HCT116 (cell line): Measurements from ENCODE around the gene KRTAP10-1. TPM values are rescaled to one million over a fixed set of nuclear protein-coding genes. Genes with fewer than 3 reads are reported as not detected.

Source experiments
- ATAC-seq: fragments of 200-7000 bp; cut with Tn5 transposase; 2 replicates; pipeline ENCODE4 v1.9.1; 2020; ENCODE audit warnings: mild to moderate bottlenecking, moderate library complexity
- BruUV-seq: library from RNA; stranded (reverse); fragments of 400-500 nt; replicated peaks from 2 replicates; lab custom pipeline; 2021; lab: Mats Ljungman, UMichigan
- CTCF ChIA-PET: fragments of 300-600 bp; sonication (Branson Sonifier 250); formaldehyde crosslinking; loops from one replicate; lab custom pipeline; 2021; ENCODE audit warnings: antibody characterized with exemption; lab: Charles Lee
- POLR2A ChIA-PET: fragments of 300-600, 350-600 bp; sonication (Branson Sonifier 250); formaldehyde crosslinking; loops from one replicate; lab custom pipeline; 2021; ENCODE audit warnings: antibody characterized with exemption; lab: Charles Lee
- RAD21 ChIA-PET, 2 experiments: fragments of 300-600 bp; sonication (Branson Sonifier 250); formaldehyde crosslinking; loops; one replicate each; lab custom pipeline; 2023; ENCODE audit warnings: low total read pairs in 2 of 2; ENCODE audit not compliant: uncharacterized antibody in 2 of 2, unreplicated experiment in 2 of 2, low non-redundant PET in 1 of 2; lab: Charles Lee
- DNase-seq: peaks from one replicate; pipeline ENCODE4 v3.0.0-alpha.2; 2010; ENCODE audit warnings: low read depth, low spot score
- H2AFZ ChIP-seq: fragments of 200-600 bp; shearing (Covaris generic), sonication (generic); 2 replicates; pipeline ENCODE4 v1.6.1; 2017; ENCODE audit warnings: low read depth, mixed run types, mixed read lengths, antibody characterized with exemption, low read length; ENCODE audit not compliant: poor library complexity, severe bottlenecking
- H3K27ac ChIP-seq: 2 replicates; pipeline ENCODE4 v1.5.1; 2012; ENCODE audit warnings: low read depth, low read length
- H3K27me3 ChIP-seq: fragments of 200-600 bp; sonication (generic); 2 replicates; pipeline ENCODE4 v1.6.1; 2016; ENCODE audit warnings: mixed run types, low read length, mixed read lengths; ENCODE audit not compliant: insufficient read depth
- H3K36me3 ChIP-seq, 2 experiments: fragments of 200-500 bp in 1 of 2; fragments of 200-600 bp in 1 of 2; sonication (Bioruptor generic) in 1 of 2; sonication (generic) in 1 of 2; 2 replicates each; pipeline versions ENCODE4 v1.5.1 to v1.6.1; 2014 to 2016; ENCODE audit warnings: low read length in 2 of 2, inconsistent platforms in 1 of 2, mixed read lengths in 1 of 2, mixed run types in 1 of 2; ENCODE audit not compliant: insufficient read depth in 2 of 2, control insufficient read depth in 1 of 2
- H3K4me1 ChIP-seq, 2 experiments: fragments of 200-600 bp in 1 of 2; sonication (generic) in 1 of 2; 2 replicates each; pipeline versions ENCODE4 v1.5.1 to v1.6.1; 2012 to 2017; ENCODE audit warnings: low read length in 2 of 2, inconsistent platforms in 1 of 2, mild to moderate bottlenecking in 1 of 2, mixed read lengths in 1 of 2, mixed run types in 1 of 2, moderate library complexity in 1 of 2; ENCODE audit not compliant: insufficient read depth in 2 of 2, control insufficient read depth in 1 of 2
- H3K4me2 ChIP-seq: fragments of 200-600 bp; sonication (generic); 2 replicates; pipeline ENCODE4 v1.6.1; 2017; ENCODE audit warnings: mixed run types, low read length, mixed read lengths
- H3K4me3 ChIP-seq, 2 experiments: fragments of 200-600 bp in 1 of 2; sonication (generic) in 1 of 2; replicated peaks in 1 of 2; 2 replicates each; pipeline ENCODE4 v1.5.1; 2011 to 2016; ENCODE audit warnings: low read length in 2 of 2, control low read depth in 1 of 2, low read depth in 1 of 2, mild to moderate bottlenecking in 1 of 2, mixed read lengths in 1 of 2, mixed run types in 1 of 2
- H3K79me2 ChIP-seq: fragments of 200-600 bp; sonication (generic); 2 replicates; pipeline ENCODE4 v1.6.1; 2017; ENCODE audit warnings: mild to moderate bottlenecking, mixed run types, low read length, moderate library complexity, mixed read lengths; ENCODE audit not compliant: insufficient read depth
- H3K9ac ChIP-seq: fragments of 200-600 bp; sonication (generic); 2 replicates; pipeline ENCODE4 v1.6.1; 2016; ENCODE audit warnings: low read length, mixed read lengths
- H3K9me2 ChIP-seq: fragments of 200-600 bp; sonication (generic), shearing (Covaris generic); 2 replicates; pipeline ENCODE4 v1.6.1; 2017; ENCODE audit warnings: mixed run types, mild to moderate bottlenecking, moderate library complexity; ENCODE audit not compliant: insufficient read depth
- H3K9me3 ChIP-seq, 2 experiments: fragments of 200-500 bp in 1 of 2; fragments of 200-600 bp in 1 of 2; sonication (Bioruptor generic) in 1 of 2; sonication (generic) in 1 of 2; 2 replicates each; pipeline ENCODE4 v1.6.1; 2014 to 2017; ENCODE audit warnings: low read length in 2 of 2, mixed read lengths in 2 of 2, inconsistent platforms in 1 of 2, low read depth in 1 of 2, mild to moderate bottlenecking in 1 of 2, mixed run types in 1 of 2, moderate library complexity in 1 of 2; ENCODE audit not compliant: control insufficient read depth in 1 of 2, insufficient read depth in 1 of 2
- H4K20me1 ChIP-seq: fragments of 200-600 bp; sonication (generic), shearing (Covaris generic); 2 replicates; pipeline ENCODE4 v1.6.1; 2017; ENCODE audit warnings: mixed run types, mild to moderate bottlenecking, moderate library complexity; ENCODE audit not compliant: insufficient read depth
- FOSL1 ChIP-seq: IDR thresholded peaks from 2 replicates; pipeline ENCODE4 v1.6.1; 2012; ENCODE audit warnings: low read depth
- SP1 ChIP-seq: IDR thresholded peaks from 2 replicates; pipeline ENCODE4 v1.6.1; 2012; ENCODE audit warnings: low read depth
- intact Hi-C: fragments of 100-400 bp; cut with micrococcal nuclease; formaldehyde crosslinking; loops from 2 replicates; pipeline ENCODE4 v1.10.0; 2022
- total RNA-seq: library from RNA; stranded (reverse); gene quantifications from one replicate; pipeline ENCODE4 v1.2.1, GENCODE V29; 2021; ENCODE audit not compliant: unreplicated experiment
- TF ChIP-seq, protein P1 (sequence below): IDR thresholded peaks from 2 replicates; pipeline ENCODE4 v1.6.1; 2012; ENCODE audit warnings: low read depth
- TF ChIP-seq, protein P2 (sequence below), 3 experiments: fragments of 200-600 bp in 1 of 3; sonication (generic) in 1 of 3; IDR thresholded peaks in 2 of 3; conservative IDR thresholded peaks in 1 of 3; 2 replicates each; pipeline ENCODE4 v1.5.1; 2012 to 2017; ENCODE audit warnings: low read depth in 2 of 3, low read length in 2 of 3, antibody characterized with exemption in 1 of 3, borderline replicate concordance in 1 of 3, control low read depth in 1 of 3, mild to moderate bottlenecking in 1 of 3, mixed read lengths in 1 of 3, mixed run types in 1 of 3, moderate library complexity in 1 of 3; ENCODE audit not compliant: insufficient read depth in 1 of 3

Gene KRTAP10-1
- total RNA-seq, 1 experiment from 2014 or later, result not detected

DNA sequence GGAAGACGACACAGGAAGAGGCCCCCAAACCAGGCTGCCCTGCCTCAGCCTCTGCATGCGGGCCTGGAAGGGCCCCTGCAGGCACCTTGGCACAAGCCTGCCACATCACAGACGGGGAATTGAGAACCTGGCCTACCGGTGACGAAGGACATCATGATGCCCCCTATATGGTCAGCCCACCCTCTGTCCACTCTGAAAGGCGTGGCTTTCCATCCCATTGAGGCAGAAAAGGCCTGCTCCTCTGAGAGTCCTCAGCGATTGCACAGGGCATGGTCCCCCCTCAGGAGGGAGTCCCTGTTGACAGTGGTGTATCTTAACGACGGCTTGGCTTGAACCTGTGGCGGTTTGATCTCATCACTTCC is 11.4 kb downstream of the KRTAP10-1 start:
- CTCF ChIA-PET, result no interaction called here
- RAD21 ChIA-PET, result no interaction called here
- intact Hi-C loops, result no loop called here
- no TSS peak for BruUV-seq
- Histone ChIP-seq H3K4me1 (no peaks in the 10 kb centered on the region), H3K9me3 (peaks cover 4 to 10% of the 10 kb centered on the region in 2 experiments; a peak in 1 of 4 replicates), H2AFZ (no peak overlapping the region), H3K9me2 (no peaks in the 10 kb centered on the region), H3K9ac (no peak overlapping the region), H3K79me2 (no peaks in the 10 kb centered on the region), H3K27me3 (no peaks in the 10 kb centered on the region), H4K20me1 (no peaks in the 10 kb centered on the region), H3K4me3 (no peak overlapping the region), H3K36me3 (no peaks in the 10 kb centered on the region), H3K27ac (no peak overlapping the region), H3K4me2 (no peak overlapping the region)
- DNase-seq (no peak), ATAC-seq (no peak)
- POLR2A ChIA-PET, result no interaction called here
- TF ChIP-seq FOSL1, result no peak
- no peak for TF ChIP-seq SP1
- TF ChIP-seq, protein P1, sequence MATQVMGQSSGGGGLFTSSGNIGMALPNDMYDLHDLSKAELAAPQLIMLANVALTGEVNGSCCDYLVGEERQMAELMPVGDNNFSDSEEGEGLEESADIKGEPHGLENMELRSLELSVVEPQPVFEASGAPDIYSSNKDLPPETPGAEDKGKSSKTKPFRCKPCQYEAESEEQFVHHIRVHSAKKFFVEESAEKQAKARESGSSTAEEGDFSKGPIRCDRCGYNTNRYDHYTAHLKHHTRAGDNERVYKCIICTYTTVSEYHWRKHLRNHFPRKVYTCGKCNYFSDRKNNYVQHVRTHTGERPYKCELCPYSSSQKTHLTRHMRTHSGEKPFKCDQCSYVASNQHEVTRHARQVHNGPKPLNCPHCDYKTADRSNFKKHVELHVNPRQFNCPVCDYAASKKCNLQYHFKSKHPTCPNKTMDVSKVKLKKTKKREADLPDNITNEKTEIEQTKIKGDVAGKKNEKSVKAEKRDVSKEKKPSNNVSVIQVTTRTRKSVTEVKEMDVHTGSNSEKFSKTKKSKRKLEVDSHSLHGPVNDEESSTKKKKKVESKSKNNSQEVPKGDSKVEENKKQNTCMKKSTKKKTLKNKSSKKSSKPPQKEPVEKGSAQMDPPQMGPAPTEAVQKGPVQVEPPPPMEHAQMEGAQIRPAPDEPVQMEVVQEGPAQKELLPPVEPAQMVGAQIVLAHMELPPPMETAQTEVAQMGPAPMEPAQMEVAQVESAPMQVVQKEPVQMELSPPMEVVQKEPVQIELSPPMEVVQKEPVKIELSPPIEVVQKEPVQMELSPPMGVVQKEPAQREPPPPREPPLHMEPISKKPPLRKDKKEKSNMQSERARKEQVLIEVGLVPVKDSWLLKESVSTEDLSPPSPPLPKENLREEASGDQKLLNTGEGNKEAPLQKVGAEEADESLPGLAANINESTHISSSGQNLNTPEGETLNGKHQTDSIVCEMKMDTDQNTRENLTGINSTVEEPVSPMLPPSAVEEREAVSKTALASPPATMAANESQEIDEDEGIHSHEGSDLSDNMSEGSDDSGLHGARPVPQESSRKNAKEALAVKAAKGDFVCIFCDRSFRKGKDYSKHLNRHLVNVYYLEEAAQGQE, result no peak
- TF ChIP-seq, protein P2, sequence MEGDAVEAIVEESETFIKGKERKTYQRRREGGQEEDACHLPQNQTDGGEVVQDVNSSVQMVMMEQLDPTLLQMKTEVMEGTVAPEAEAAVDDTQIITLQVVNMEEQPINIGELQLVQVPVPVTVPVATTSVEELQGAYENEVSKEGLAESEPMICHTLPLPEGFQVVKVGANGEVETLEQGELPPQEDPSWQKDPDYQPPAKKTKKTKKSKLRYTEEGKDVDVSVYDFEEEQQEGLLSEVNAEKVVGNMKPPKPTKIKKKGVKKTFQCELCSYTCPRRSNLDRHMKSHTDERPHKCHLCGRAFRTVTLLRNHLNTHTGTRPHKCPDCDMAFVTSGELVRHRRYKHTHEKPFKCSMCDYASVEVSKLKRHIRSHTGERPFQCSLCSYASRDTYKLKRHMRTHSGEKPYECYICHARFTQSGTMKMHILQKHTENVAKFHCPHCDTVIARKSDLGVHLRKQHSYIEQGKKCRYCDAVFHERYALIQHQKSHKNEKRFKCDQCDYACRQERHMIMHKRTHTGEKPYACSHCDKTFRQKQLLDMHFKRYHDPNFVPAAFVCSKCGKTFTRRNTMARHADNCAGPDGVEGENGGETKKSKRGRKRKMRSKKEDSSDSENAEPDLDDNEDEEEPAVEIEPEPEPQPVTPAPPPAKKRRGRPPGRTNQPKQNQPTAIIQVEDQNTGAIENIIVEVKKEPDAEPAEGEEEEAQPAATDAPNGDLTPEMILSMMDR (IDR thresholded peaks at IDR 0.05 in 2 of 3, conservative IDR thresholded peaks at IDR 0.05 in 1 of 3; ENCODE audit: borderline replicate concordance in 1 of 3, insufficient read depth in 1 of 3, low read depth in 2 of 3, low read length in 2 of 3), result no peak
